Cardiac septum (tissue), 1 donor: ENCODE measurements around the gene DPM3. TPM values are rescaled to one million over a fixed set of nuclear protein-coding genes. Genes with fewer than 3 reads are reported as not detected.
"Not testable (repeated sequence)": the region's sequence is repeated elsewhere in the genome, so short reads cannot be mapped to it uniquely, and the experiment has no call there.

Experiments used
- DNase-seq: peaks from one replicate; pipeline ENCODE4 v3.0.0-alpha.2; 2020; ENCODE audit warnings: low spot score
- intact Hi-C: fragments of 100-400 bp; cut with DNase I; formaldehyde crosslinking; loops from one replicate; pipeline ENCODE4 v1.14.0; 2022
- total RNA-seq: library from RNA; stranded (reverse); fragmentation: NEBNext Ultra II Directional; extraction: Animal tissue kit (Norgen Biotek cat#: 25700); gene quantifications from one replicate; pipeline ENCODE4 v1.2.1, GENCODE V29; 2021
- donor health status: DM: no; HTN: no; CAD: no.

Gene DPM3
- total RNA-seq, 1 donor from 2014 or later, result 56.3 TPM

GRCh38 chr1:155128755-155129473 is 11.4 kb downstream of the DPM3 start:
- intact Hi-C loops, result loop anchor here (2.0 kb wide), 1 partner anchor 38 kb away; no protein-coding TSS in a partner anchor
- DNase-seq, result peak; percentile 79

- intact Hi-C loops, result loop anchor here (2.0 kb wide), 2 partner anchors 33 to 39 kb away; no protein-coding TSS in a partner anchor
- no peak for DNase-seq
Observed at GRCh38 chr1:155127967-155128754, 12.2 kb downstream of the DPM3 start.

- intact Hi-C loops, result loop anchor here (2.0 kb wide), 1 partner anchor 33 kb away; no protein-coding TSS in a partner anchor
- DNase-seq, result peak; percentile 81
Observed at GRCh38 chr1:155127105-155127966, 13.0 kb downstream of the DPM3 start, which contains the start of gene EFNA1. Gene EFNA1, plus strand, starts transcription at chr1:155127876. Its CDS starts 102 bp downstream, at chr1:155127978.

GRCh38 chr1:155126556-155127104 is 13.7 kb downstream of the DPM3 start:
- DNase-seq, result no peak
- intact Hi-C loops, result loop anchor here (2.0 kb wide), 1 partner anchor 32 kb away; no protein-coding TSS in a partner anchor

- intact Hi-C loops, result loop anchor here (2.0 kb wide), 1 partner anchor 31 kb away; no protein-coding TSS in a partner anchor
- peak; percentile 77 for DNase-seq
Observed at GRCh38 chr1:155125946-155126555, 14.3 kb downstream of the DPM3 start.

GRCh38 chr1:155125511-155125945 is 14.8 kb downstream of the DPM3 start:
- intact Hi-C loops, result no loop called here
- DNase-seq, result no peak

- no peak for DNase-seq
- intact Hi-C loops, result no loop called here
Observed at GRCh38 chr1:155124503-155125463, 15.5 kb downstream of the DPM3 start.

DNA sequence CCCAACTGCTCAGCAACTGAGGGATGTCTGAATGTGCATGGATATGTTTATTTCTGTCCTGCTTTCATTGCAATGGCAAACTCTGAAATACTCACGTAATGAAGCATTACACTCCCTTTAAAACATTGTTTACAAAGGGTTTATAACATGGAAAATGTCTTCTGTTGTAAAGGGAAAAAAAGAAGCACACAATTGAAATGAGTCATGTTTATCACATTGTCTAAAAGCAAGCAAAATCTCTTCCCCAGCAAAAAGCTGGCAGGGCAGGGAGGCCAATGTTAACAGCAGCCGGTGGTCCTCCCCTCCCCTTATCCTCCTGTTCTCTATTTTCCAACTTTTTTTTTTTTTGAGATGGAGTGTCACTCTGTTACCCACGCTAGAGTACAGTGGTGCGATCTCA is 16.5 kb downstream of the DPM3 start:
- intact Hi-C loops, result no loop called here
- DNase-seq, result no peak

DNA sequence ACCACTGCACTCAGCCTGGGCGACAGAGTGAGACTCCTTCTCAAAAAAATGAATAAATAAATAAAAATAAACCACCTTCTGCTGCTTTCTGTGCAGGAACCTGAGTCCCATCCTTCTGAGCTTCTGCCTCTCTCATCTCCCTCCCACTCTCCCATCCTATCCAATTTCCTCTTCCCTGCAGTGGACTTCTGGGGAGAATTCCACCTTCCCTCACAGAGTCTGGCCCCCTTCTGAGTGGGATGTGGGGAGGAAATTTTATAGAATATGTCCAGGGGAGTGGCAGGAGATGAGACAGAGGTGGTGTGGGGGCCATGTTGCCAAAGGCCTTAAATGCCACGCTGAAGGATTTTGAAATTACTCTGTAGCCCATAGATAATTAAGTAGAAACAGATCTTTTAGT is 18.0 kb downstream of the DPM3 start:
- intact Hi-C loops, result no loop called here
- DNase-seq, result no peak

- no peak for DNase-seq
- intact Hi-C loops, result no loop called here
Observed at GRCh38 chr1:155121249-155121648, 19.1 kb downstream of the DPM3 start.

GRCh38 chr1:155120253-155120652 is 20.1 kb downstream of the DPM3 start:
- DNase-seq, result no peak
- intact Hi-C loops, result no loop called here

- intact Hi-C loops, result not testable (repeated sequence)
Observed at GRCh38 chr1:155118090-155118489, 22.2 kb downstream of the DPM3 start.

DNA sequence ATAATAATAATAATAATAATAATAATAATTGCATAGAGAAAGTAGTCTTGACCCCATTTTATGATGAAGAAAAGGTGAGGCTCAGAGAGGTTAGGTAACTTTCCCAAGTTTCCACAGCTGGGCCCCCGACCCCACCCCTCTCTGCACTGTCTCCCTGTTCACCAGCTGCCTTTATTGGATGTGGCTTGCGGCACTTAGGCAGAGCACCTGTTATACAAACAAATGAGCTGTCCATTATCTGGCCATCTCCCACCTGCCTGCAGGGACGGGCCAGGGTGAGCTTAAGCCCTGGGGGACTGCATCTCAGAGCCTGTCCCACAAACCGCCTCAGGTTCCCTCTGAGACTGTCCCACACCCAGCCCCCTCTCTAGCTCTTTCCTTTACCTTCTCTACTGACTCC is 22.7 kb downstream of the DPM3 start:
- DNase-seq, result no peak
- intact Hi-C loops, result no loop called here

More at GRCh38 chr1:155118090-155118489, 22.2 kb downstream of the DPM3 start:
- not testable (repeated sequence) for DNase-seq

- DNase-seq, result no peak
- intact Hi-C loops, result no loop called here
Observed at GRCh38 chr1:155116113-155116764, 24.1 kb downstream of the DPM3 start.

- intact Hi-C loops, result no loop called here
- no peak for DNase-seq
Observed at GRCh38 chr1:155113450-155113980, 26.8 kb downstream of the DPM3 start.

GRCh38 chr1:155110826-155111225 is 29.5 kb downstream of the DPM3 start:
- intact Hi-C loops, result no loop called here
- no peak for DNase-seq

DNA sequence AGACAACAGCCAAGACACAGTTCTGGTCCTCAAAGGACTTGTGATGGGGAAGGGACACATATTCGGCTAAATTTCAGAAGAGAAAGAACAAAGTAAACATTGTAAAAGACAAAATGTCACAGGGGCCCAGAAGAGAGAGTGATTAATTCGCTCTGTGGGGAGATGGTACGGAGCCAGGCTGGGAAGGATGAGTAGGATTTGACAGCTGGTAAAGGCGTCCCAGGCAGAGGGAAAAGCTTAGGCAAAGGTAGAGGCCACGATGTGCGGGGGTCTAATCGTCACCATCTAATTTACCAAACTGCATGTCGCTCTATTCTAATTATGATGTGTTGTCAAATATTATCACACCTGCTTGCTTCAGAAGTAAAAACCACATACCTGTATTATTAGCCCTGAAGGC is 29.9 kb downstream of the DPM3 start:
- intact Hi-C loops, result no loop called here

More for the DNA sequence above, 29.9 kb downstream of the DPM3 start:
- DNase-seq, result no peak
